ENCODE data around the gene EP300.

DNA sequence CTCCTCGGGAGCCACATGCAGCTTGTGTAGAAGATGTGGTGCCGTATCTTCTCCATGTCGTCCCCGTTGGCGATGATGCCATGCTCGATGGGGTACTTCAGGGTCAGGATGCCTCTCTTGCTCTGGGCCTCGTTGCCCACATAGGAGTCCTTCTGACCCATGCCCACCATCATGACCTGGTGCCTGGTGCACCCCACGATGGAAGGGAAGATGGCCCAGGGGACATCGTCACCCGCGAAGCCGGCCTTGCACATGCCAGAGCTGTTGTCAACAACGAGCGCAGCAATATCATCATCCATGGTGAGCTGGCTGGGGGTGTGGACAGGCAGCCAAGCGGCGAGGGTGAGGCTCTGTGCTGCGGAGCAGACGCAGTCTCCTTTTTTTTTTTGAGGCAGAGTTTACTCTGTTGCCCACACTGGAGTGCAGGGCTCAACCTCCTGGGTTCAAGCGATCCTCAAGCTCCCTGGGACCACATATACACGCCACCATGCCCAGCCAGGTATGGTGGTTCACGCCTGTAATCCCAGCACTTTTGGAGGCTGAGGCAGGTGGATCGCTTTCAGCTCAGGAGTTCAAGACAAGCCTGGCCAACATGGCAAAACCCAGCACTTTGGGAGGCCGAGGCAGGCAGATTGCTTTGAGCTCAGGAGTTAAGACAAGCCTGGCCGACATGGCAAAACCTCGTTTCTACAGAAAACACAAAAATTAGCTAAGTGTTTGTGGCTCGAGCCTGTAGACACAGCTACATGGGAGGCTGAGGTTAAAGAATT is 17.3 kb upstream of the EP300 start:
- TF ChIP-seq POLR2AphosphoS5 (IDR thresholded peaks at IDR 0.05) (no peak), POLR2A (IDR thresholded peaks at IDR 0.05) (no peak)
- TF ChIP-seq, protein P1, sequence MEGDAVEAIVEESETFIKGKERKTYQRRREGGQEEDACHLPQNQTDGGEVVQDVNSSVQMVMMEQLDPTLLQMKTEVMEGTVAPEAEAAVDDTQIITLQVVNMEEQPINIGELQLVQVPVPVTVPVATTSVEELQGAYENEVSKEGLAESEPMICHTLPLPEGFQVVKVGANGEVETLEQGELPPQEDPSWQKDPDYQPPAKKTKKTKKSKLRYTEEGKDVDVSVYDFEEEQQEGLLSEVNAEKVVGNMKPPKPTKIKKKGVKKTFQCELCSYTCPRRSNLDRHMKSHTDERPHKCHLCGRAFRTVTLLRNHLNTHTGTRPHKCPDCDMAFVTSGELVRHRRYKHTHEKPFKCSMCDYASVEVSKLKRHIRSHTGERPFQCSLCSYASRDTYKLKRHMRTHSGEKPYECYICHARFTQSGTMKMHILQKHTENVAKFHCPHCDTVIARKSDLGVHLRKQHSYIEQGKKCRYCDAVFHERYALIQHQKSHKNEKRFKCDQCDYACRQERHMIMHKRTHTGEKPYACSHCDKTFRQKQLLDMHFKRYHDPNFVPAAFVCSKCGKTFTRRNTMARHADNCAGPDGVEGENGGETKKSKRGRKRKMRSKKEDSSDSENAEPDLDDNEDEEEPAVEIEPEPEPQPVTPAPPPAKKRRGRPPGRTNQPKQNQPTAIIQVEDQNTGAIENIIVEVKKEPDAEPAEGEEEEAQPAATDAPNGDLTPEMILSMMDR (IDR thresholded peaks at IDR 0.05) = no peak

Measured in prostate gland (tissue), 2 donors.